Measurements from ENCODE around the gene FBLN2.

DNA sequence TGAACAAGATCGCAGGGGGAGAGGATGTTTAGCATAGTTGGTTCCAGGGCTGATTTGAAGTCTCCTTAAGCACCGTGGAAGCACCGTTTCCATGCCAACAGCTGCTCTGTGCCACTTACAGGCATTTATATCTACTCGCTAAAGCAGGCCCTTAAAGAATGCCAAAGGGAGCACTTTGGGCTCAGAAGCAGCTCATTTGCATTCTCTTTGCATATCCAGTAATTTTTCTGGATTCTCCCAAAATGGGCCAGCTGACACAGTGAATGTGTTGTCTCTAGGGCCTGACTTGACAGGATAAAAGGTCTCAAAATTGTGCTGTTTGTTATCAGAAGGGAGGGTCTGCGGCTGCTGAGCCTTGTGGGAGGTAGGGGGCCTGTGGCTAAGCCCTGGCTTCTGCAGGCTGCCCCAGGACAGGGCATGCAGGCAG, 138.6 kb downstream of the FBLN2 start:
- TF ChIP-seq, protein P1, sequence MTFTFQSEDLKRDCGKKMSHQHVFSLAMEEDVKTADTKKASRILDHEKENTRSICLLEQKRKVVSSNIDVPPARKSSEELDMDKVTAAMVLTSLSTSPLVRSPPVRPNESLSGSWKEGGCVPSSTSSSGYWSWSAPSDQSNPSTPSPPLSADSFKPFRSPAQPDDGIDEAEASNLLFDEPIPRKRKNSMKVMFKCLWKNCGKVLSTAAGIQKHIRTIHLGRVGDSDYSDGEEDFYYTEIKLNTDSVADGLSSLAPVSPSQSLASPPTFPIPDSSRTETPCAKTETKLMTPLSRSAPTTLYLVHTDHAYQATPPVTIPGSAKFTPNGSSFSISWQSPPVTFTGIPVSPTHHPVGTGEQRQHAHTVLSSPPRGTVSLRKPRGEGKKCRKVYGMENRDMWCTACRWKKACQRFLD (CRISPR knock-in tag; IDR thresholded peaks at IDR 0.05; ENCODE audit: borderline replicate concordance), result no peak
- TF ChIP-seq, protein P2, sequence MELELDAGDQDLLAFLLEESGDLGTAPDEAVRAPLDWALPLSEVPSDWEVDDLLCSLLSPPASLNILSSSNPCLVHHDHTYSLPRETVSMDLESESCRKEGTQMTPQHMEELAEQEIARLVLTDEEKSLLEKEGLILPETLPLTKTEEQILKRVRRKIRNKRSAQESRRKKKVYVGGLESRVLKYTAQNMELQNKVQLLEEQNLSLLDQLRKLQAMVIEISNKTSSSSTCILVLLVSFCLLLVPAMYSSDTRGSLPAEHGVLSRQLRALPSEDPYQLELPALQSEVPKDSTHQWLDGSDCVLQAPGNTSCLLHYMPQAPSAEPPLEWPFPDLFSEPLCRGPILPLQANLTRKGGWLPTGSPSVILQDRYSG (CRISPR knock-in tag; IDR thresholded peaks at IDR 0.05), result no peak
- no peak for TF ChIP-seq POLR2A (IDR thresholded peaks at IDR 0.05; ENCODE audit: insufficient read depth in 1 of 2, low read depth in 2 of 2, low read length in 2 of 2)

All from HepG2 (cell line).